Right lobe of liver (tissue), 6 donors: Measurements from ENCODE around the gene CEND1. TPM values are rescaled to one million over a fixed set of nuclear protein-coding genes. Genes with fewer than 3 reads are reported as not detected.

ENCODE experiments used
- ATAC-seq, 4 donors: fragments of 200-7000 bp; cut with Tn5 transposase; one replicate each; pipeline ENCODE4 v1.9.1; 2020; ENCODE audit warnings: mild to moderate bottlenecking in 4 of 4, moderate library complexity in 4 of 4
- DNase-seq, 3 donors: peaks; one replicate each; pipeline ENCODE4 v3.0.0-alpha.2; 2020
- H3K27ac ChIP-seq, 3 donors: fragments of 200-600 bp; one replicate each; pipeline ENCODE4 v1.8.0; 2022
- H3K27me3 ChIP-seq, 2 donors: fragments of 200-600 bp; one replicate each; pipeline ENCODE4 v1.8.0; 2022
- H3K36me3 ChIP-seq, 4 donors: fragments of 200-600 bp; sonication (generic) in 1 of 4; one replicate each; pipeline versions ENCODE4 v1.5.1 to v1.8.0; 2017 to 2022; ENCODE audit warnings: control low read depth in 1 of 4
- H3K4me1 ChIP-seq, 4 donors: fragments of 200-600 bp; sonication (generic) in 1 of 4; one replicate each; pipeline versions ENCODE4 v1.5.1 to v1.8.0; 2017 to 2022; ENCODE audit warnings: control low read depth in 1 of 4
- H3K4me3 ChIP-seq, 3 donors: fragments of 200-600 bp; one replicate each; pipeline ENCODE4 v1.8.0; 2022
- H3K9me3 ChIP-seq, 4 donors: fragments of 200-600 bp; sonication (generic) in 1 of 4; one replicate each; pipeline versions ENCODE4 v1.5.1 to v1.8.0; 2017 to 2022; ENCODE audit warnings: control low read depth in 1 of 4
- CTCF ChIP-seq, 4 donors: fragments of 200-600 bp in 3 of 4; fragments of 450-650 bp in 1 of 4; IDR thresholded peaks; one replicate each; pipeline versions ENCODE4 v1.5.1 to v1.8.0; 2016 to 2022; ENCODE audit warnings: antibody characterized with exemption in 4 of 4, mild to moderate bottlenecking in 2 of 4
- POLR2A ChIP-seq: fragments of 450-650 bp; IDR thresholded peaks from one replicate; pipeline ENCODE4 v1.6.1; 2017; ENCODE audit warnings: antibody characterized with exemption, mild to moderate bottlenecking
- WGBS: methylation state at CpG from one replicate; pipeline ENCODE4 v1.1.6; 2018; ENCODE audit warnings: low coverage, low lambda C conversion rate; ENCODE audit not compliant: insufficient coverage; ENCODE audit errors: missing lambda C conversion rate; 5-methylcytosine and 5-hydroxymethylcytosine counted together
- intact Hi-C, 2 donors: fragments of 100-400 bp; cut with DNase I; formaldehyde crosslinking; loops; one replicate each; pipeline versions ENCODE4 v1.11.2 to v1.14.1; 2022
- total RNA-seq, 6 experiments: library from RNA; depleted of rRNA in 2 of 6; stranded (reverse); fragments of >200 nt in 2 of 6; fragmentation: NEBNext Ultra II Directional in 3 of 6; extraction: Animal tissue kit (Norgen Biotek cat#: 25700) in 3 of 6; gene quantifications; one replicate each; pipeline versions ENCODE4 v1.1.0 to v1.2.4, GENCODE V29; 2016 to 2023
- donor health status: DM: no; HTN: yes; CAD: no.
- donor health status: DM: no; HTN: no; CAD: no.
- donor health status: DM: no; HTN: no; CAD: no.
- donor health status: DM: no; HTN: yes; CAD: no.
- donor health status: DM: no; HTN: yes; CAD: no.

CEND1 gene
- total RNA-seq, 6 experiments from 2014 or later: not detected

- 16% methylated on average over 9 of the region's 31 CpGs for WGBS
- Histone ChIP-seq H3K27ac (no peak overlapping the region), H3K27me3 (no peaks in the 10 kb centered on the region), H3K4me1 (peaks cover 0 to 4% (median 0%) of the 10 kb centered on the region in 4 donors), H3K36me3 (peaks cover 0 to 7% (median 0%) of the 10 kb centered on the region in 4 donors), H3K9me3 (no peaks in the 10 kb centered on the region), H3K4me3 (no peak overlapping the region)
- no peak for TF ChIP-seq POLR2A
- TF ChIP-seq CTCF (IDR thresholded peaks at IDR 0.05): no peak
- DNase-seq: peak in 1 of 3 donors; percentile 16
- intact Hi-C loops: no loop called here
- peak in 3 of 4 donors; percentile 3 to 13 (median 4) for ATAC-seq
These were observed 643 bp downstream of the CEND1 start for GRCh38 chr11:788953-789940.

- WGBS: 42% methylated on average over 8 of the region's 28 CpGs
- Histone ChIP-seq H3K27ac (no peak overlapping the region), H3K4me1 (peaks cover 0 to 4% (median 0%) of the 10 kb centered on the region in 4 donors), H3K27me3 (no peaks in the 10 kb centered on the region), H3K4me3 (no peak overlapping the region), H3K36me3 (peaks cover 0 to 13% (median 0%) of the 10 kb centered on the region in 4 donors), H3K9me3 (no peaks in the 10 kb centered on the region)
- DNase-seq: no peak
- no peak for ATAC-seq
- intact Hi-C loops: no loop called here
- no peak for TF ChIP-seq CTCF (IDR thresholded peaks at IDR 0.05)
- TF ChIP-seq POLR2A: no peak
These were observed 1.8 kb downstream of the CEND1 start for GRCh38 chr11:788009-788640.

GRCh38 chr11:787084-787675 lies 2.7 kb downstream of the CEND1 start:
- Histone ChIP-seq H3K27ac (no peak overlapping the region), H3K9me3 (no peaks in the 10 kb centered on the region), H3K4me1 (peaks cover 0 to 4% (median 0%) of the 10 kb centered on the region in 4 donors), H3K27me3 (no peaks in the 10 kb centered on the region), H3K4me3 (no peak overlapping the region), H3K36me3 (peaks cover 0 to 10% (median 0%) of the 10 kb centered on the region in 4 donors)
- 89% methylated on average over 5 of the region's 24 CpGs for WGBS
- intact Hi-C loops: no loop called here
- TF ChIP-seq CTCF (IDR thresholded peaks at IDR 0.05) (no peak), POLR2A (no peak)
- DNase-seq (no peak), ATAC-seq (no peak)

- TF ChIP-seq POLR2A (no peak), CTCF (IDR thresholded peaks at IDR 0.05) (no peak)
- 81% methylated on average over 3 of the region's 24 CpGs for WGBS
- ATAC-seq: no peak
- no peaks in the 10 kb centered on the region for H3K9me3 ChIP-seq
- peaks cover 0 to 10% (median 0%) of the 10 kb centered on the region in 4 donors for H3K36me3 ChIP-seq
- H3K4me3 ChIP-seq: no peak overlapping the region
- no peak overlapping the region for H3K27ac ChIP-seq
- peaks cover 0 to 4% (median 0%) of the 10 kb centered on the region in 4 donors for H3K4me1 ChIP-seq
- peak in 1 of 3 donors; percentile 51 for DNase-seq
- H3K27me3 ChIP-seq: no peaks in the 10 kb centered on the region
- intact Hi-C loops: no loop called here
These were observed 3.4 kb downstream of the CEND1 start for GRCh38 chr11:786235-787083.
